Right renal pelvis (tissue), 4 donors: Measurements from ENCODE around the gene GRIK5. TPM values are rescaled to one million over a fixed set of nuclear protein-coding genes. Genes with fewer than 3 reads are reported as not detected.

Experiments used
- DNase-seq, 4 donors: peaks; one replicate each; pipeline ENCODE4 v3.0.0-alpha.2; 2013; ENCODE audit warnings: low read depth in 4 of 4, low spot score in 3 of 4, missing footprints in 1 of 4
- polyA plus RNA-seq, 4 donors: library from polyadenylated mRNA; unstranded; fragments of 120-200 nt; gene quantifications; one replicate each; pipeline ENCODE4 v1.2.1, GENCODE V29; 2013; ENCODE audit not compliant: insufficient read length in 4 of 4

The GRIK5 gene
- polyA plus RNA-seq, 4 donors = 21.5 to 26.9 (median 22.8) TPM

GRCh38 chr19:42095142-42095813, 25.3 kb upstream of the GRIK5 start:
- DNase-seq = no peak

DNA sequence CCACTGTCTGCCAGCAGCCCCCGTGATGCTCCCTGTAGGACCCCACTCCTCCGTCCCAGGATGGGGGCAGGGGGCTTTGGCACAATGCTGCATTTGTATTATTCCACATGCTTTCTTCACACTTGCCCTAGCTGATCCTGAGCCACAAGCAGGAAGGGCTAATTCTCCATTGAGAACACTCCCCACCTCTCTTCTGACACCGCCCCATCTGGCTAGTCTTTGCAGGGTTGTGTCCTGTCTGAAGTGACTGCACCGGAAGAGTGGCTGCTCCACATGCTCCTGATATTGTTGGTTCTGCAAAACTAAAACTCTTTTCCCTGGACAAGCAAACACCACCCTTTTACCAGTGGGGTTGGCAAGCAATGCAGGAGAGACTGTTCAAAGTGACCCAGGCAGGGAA, 23.9 kb upstream of the GRIK5 start:
- no peak for DNase-seq

GRCh38 chr19:42093505-42093904, 23.5 kb upstream of the GRIK5 start:
- DNase-seq = no peak

DNA sequence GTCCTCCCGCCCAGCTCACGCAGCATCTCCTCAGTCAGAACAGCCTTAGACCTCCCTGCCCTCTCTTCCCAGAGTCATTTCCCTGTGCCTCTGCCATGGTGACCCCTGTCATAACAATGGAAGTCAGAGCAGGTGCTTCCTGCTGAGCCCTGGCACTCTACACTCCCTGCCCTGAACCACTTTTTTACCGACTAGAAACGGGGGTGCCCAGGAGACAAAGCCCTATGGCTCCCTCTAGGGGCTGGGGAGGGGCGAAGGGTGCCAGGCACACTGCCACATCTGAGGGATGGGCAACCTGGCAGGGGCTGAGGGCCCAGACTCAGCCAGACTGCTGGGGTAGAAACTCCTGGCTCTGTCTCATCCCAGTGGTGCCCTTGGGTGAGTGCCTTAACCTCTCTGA, 22.3 kb upstream of the GRIK5 start:
- no peak for DNase-seq

DNA sequence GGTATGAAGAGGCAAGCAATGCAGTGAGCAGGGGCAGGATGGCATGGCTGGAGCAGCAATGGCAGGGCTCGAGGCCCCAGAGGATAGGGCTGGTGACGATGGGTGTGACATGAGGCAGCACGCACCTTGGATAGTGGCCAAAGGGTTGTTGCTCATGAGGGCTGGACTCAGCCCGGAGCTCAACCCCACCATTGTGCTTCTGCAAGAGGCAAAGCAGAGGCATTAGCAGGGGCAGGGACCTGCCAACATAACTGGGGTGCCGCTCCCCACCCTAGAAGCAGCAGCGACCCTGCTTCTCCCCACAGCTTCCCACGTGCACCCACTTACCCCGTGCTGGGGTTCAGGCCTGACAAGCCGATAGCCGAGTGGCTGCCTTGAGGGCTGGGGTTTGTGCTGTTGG, 21.7 kb upstream of the GRIK5 start:
- DNase-seq = no peak

GRCh38 chr19:42091300-42091699, 21.3 kb upstream of the GRIK5 start:
- no peak for DNase-seq

DNA sequence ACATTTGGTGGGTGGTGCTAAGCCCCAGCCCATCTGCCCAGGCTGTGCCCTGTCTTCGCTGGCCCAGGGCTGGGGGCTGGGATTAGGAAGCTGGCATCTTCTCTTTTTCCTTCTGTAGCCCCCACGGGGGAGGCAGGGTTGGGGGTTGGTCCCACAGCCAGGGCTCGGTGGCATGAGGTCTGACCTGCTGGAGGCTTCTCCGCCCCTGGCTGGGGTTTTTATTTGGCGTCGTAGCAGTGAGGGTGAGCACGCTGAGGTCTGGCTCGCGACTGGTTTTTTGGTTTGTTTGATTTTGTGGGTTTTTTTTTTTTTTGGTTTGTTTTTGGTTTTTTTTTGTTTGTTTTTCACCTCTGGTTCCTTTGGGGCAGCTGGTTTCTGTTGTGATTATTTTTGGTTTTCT, 20.7 kb upstream of the GRIK5 start:
- no peak for DNase-seq

GRCh38 chr19:42089772-42090171, 19.8 kb upstream of the GRIK5 start:
- DNase-seq = no peak

- DNase-seq = no peak
Observed at GRCh38 chr19:42089191-42089750, 19.3 kb upstream of the GRIK5 start.

DNA sequence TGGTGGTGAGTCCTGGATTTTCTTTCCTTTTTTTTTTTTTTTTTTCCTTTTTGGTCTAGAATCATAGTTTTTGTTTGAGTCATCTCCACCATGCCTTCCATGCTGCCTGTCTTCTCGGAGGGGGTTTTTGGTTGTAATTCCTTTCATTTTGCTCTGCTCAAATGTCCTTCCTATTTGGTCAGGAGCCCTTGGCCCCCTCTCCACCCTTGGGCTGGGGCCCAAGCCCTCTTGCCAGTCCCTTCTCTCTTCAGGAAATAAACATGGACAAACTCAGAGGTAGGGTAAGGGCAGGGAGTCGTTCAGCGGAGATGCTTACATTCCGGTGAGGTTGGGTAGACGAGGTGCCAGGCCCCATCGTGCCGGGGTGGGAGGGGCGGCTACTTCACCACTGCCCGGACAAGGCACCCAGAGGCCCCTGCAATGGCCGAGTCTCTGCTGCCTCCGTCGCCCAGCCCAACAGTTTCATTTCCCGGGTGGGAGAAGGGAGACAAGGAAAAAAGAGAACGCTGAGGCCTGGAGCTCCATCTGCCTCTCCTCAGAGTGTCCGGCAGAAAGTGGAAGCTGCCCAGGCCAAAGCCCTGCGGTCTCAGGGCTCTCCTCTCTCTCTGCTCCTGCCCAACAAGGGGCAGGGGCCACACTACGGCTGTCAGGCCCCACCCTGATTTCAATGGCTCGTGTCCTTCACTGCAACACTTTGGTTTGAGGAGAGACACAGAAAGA, 18.6 kb upstream of the GRIK5 start:
- no peak for DNase-seq

- no peak for DNase-seq
Observed at GRCh38 chr19:42086770-42087550, 17.0 kb upstream of the GRIK5 start.

DNA sequence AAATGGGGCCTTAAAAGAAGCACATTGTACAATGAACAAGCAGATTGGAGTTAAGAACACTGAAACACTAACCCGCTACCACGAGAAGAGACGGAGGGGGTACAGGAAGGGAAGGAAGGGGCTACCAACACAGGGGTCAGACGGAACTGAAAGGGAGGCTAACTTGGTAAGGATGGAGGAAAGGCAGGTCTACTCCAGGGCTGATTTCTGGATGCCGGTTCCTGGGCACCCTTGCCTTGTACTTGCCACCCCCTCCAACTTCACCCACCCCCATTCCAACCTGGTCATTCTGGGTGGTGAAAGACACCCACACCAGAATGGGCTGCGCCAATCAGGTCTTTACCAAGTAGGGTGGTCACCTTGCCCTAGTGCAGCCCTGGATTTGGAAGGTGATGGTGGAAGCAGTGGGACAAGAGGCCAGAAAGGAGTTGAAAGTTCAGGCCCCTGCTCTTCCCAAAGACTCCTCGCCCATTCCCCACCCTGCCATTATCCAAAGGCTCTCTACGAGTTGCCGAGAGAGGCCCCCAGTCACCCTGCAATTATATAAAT, 16.3 kb upstream of the GRIK5 start:
- no peak for DNase-seq

GRCh38 chr19:42083537-42083936, 13.5 kb upstream of the GRIK5 start:
- DNase-seq = no peak

DNA sequence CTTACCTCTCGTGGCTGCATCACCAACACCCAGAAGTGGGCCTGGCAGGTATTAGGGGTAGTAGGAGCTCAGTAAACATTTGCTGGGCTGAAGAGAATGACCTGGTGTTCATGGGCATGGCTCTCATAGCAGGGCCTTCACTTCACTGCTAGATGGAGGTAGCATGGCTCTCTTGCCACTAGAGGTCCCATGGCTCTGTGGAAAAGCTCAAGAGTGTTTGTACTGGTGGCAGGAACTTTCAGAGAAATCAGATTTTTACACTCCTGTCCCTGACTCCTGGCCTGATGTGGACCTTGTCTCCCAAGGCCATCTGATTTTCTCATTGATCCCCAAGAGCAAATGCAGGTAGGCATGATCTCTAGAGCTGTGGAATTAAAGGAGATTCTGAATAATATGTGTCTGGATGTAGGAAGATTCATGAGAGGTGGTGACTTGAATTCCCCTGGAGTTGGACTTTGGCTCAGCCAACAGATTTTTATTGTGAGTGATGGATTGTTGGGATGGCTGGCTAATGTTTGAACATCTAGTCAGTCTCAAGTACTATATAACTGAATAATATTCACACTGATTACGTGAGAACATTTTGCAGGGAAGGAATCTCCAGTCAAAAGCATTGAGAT, 11.7 kb upstream of the GRIK5 start:
- no peak for DNase-seq

- no peak for DNase-seq
Observed at GRCh38 chr19:42080764-42081375, 10.9 kb upstream of the GRIK5 start.

DNA sequence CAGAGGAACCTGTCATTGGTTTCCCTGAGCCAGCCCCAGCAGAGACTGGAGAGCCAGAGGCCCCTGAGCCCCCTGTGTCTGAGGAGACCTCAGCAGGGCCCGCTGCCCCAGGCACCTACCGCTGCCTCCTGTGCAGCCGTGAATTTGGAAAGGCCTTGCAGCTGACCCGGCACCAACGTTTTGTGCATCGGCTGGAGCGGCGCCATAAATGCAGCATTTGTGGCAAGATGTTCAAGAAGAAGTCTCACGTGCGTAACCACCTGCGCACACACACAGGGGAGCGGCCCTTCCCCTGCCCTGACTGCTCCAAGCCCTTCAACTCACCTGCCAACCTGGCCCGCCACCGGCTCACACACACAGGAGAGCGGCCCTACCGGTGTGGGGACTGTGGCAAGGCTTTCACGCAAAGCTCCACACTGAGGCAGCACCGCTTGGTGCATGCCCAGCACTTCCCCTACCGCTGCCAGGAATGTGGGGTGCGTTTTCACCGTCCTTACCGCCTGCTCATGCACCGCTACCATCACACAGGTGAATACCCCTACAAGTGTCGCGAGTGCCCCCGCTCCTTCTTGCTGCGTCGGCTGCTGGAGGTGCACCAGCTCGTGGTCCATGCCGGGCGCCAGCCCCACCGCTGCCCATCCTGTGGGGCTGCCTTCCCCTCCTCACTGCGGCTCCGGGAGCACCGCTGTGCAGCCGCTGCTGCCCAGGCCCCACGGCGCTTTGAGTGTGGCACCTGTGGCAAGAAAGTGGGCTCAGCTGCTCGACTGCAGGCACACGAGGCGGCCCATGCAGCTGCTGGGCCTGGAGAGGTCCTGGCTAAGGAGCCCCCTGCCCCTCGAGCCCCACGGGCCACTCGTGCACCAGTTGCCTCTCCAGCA, 10.1 kb upstream of the GRIK5 start:
- DNase-seq = no peak

DNA sequence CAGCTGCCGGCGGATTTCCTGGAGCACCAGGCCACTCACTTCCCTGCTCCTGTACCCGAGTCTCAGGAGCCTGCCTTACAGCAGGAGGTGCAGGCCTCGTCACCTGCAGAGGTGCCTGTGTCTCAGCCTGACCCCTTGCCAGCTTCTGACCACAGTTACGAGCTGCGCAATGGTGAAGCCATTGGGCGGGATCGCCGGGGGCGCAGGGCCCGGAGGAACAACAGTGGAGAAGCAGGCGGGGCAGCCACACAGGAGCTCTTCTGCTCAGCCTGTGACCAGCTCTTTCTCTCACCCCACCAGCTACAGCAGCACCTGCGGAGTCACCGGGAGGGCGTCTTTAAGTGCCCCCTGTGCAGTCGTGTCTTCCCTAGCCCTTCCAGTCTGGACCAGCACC, 9.3 kb upstream of the GRIK5 start:
- no peak for DNase-seq

DNA sequence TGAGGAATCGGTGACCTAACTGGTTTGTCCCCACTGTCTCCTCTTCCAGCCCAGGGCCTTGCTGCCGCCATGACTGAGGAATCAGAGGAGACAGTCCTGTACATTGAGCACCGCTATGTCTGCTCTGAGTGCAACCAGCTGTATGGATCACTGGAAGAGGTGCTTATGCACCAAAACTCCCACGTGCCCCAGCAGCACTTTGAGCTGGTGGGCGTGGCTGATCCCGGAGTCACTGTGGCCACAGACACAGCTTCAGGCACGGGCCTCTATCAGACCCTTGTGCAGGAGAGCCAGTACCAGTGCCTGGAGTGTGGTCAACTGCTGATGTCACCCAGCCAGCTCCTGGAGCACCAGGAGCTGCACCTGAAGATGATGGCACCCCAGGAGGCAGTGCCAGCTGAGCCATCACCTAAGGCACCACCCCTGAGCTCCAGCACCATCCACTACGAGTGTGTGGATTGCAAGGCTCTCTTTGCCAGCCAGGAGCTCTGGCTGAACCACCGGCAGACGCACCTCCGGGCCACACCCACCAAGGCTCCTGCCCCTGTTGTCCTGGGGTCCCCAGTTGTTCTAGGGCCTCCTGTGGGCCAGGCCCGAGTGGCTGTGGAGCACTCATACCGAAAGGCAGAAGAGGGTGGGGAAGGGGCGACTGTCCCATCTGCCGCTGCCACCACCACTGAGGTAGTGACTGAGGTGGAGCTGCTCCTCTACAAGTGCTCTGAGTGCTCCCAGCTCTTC, 8.7 kb upstream of the GRIK5 start:
- no peak for DNase-seq

- no peak for DNase-seq
Observed at GRCh38 chr19:42078058-42078457, 8.1 kb upstream of the GRIK5 start.
